Skeletal muscle tissue (tissue), 4 donors: ENCODE measurements around the gene AZU1. TPM values are rescaled to one million over a fixed set of nuclear protein-coding genes. Genes with fewer than 3 reads are reported as not detected.

Experiments
- H3K27ac ChIP-seq: one replicate; pipeline ENCODE4 v1.7.0; 2013; ENCODE audit warnings: mild to moderate bottlenecking, low read depth, low read length, inconsistent platforms
- H3K27me3 ChIP-seq, 3 donors: one replicate each; pipeline ENCODE4 v1.7.0; 2013; ENCODE audit warnings: low read length in 3 of 3; ENCODE audit not compliant: control insufficient read depth in 3 of 3, insufficient read depth in 3 of 3
- H3K36me3 ChIP-seq, 3 donors: one replicate each; pipeline ENCODE4 v1.7.0; 2013; ENCODE audit warnings: low read length in 3 of 3; ENCODE audit not compliant: control insufficient read depth in 3 of 3, insufficient read depth in 3 of 3
- H3K4me1 ChIP-seq, 3 donors: one replicate each; pipeline ENCODE4 v1.7.0; 2013; ENCODE audit warnings: low read length in 3 of 3, mild to moderate bottlenecking in 3 of 3; ENCODE audit not compliant: control insufficient read depth in 3 of 3, insufficient read depth in 3 of 3
- H3K4me3 ChIP-seq, 3 donors: one replicate each; pipeline ENCODE4 v1.7.0; 2013; ENCODE audit warnings: low read length in 3 of 3
- H3K9ac ChIP-seq, 3 donors: one replicate each; pipeline ENCODE4 v1.7.0; 2013; ENCODE audit warnings: low read length in 3 of 3, mild to moderate bottlenecking in 3 of 3, moderate library complexity in 2 of 3, low read depth in 1 of 3
- H3K9me3 ChIP-seq, 3 donors: one replicate each; pipeline ENCODE4 v1.7.0; 2013; ENCODE audit warnings: low read length in 3 of 3; ENCODE audit not compliant: control insufficient read depth in 3 of 3
- total RNA-seq: library from RNA; depleted of rRNA; stranded (reverse); fragments of >200 nt; gene quantifications from one replicate; pipeline ENCODE4 v1.2.3, GENCODE V29; 2014
- donor health status: Osteomylitis.

Gene AZU1
- total RNA-seq, 1 donor from 2014 or later: 2.6 TPM

- H3K4me3 ChIP-seq: peak overlapping the region; percentile 23 to 61 (median 59)
- H3K27me3 ChIP-seq: no peaks in the 10 kb centered on the region
- H3K9me3 ChIP-seq: no peaks in the 10 kb centered on the region
- peaks cover 41 to 44% (median 42%) of the 10 kb centered on the region in 3 donors for H3K36me3 ChIP-seq
- H3K4me1 ChIP-seq: peaks cover 55 to 61% (median 56%) of the 10 kb centered on the region in 3 donors
- peak overlapping the region; percentile 20 to 76 (median 50) for H3K9ac ChIP-seq
- peak overlapping the region; percentile 62 for H3K27ac ChIP-seq
Measured at GRCh38 chr19:802498-803098, 25.0 kb upstream of the AZU1 start.

GRCh38 chr19:803099-803561 lies 24.5 kb upstream of the AZU1 start:
- Histone ChIP-seq H3K27me3 (no peaks in the 10 kb centered on the region), H3K4me3 (peak overlapping the region in 1 of 3 donors; percentile 59), H3K27ac (peak overlapping the region; percentile 62), H3K9me3 (no peaks in the 10 kb centered on the region), H3K36me3 (peaks cover 46 to 49% (median 47%) of the 10 kb centered on the region in 3 donors), H3K9ac (peak overlapping the region in 1 of 3 donors; percentile 76), H3K4me1 (peaks cover 55 to 61% (median 56%) of the 10 kb centered on the region in 3 donors)

GRCh38 chr19:803686-804418 lies 23.8 kb upstream of the AZU1 start:
- Histone ChIP-seq H3K27ac (no peak overlapping the region), H3K9me3 (no peaks in the 10 kb centered on the region), H3K4me3 (no peak overlapping the region), H3K9ac (peak overlapping the region in 1 of 3 donors; percentile 40), H3K27me3 (no peaks in the 10 kb centered on the region), H3K36me3 (peaks cover 48 to 54% (median 50%) of the 10 kb centered on the region in 3 donors), H3K4me1 (peaks cover 49 to 54% (median 50%) of the 10 kb centered on the region in 3 donors)

DNA sequence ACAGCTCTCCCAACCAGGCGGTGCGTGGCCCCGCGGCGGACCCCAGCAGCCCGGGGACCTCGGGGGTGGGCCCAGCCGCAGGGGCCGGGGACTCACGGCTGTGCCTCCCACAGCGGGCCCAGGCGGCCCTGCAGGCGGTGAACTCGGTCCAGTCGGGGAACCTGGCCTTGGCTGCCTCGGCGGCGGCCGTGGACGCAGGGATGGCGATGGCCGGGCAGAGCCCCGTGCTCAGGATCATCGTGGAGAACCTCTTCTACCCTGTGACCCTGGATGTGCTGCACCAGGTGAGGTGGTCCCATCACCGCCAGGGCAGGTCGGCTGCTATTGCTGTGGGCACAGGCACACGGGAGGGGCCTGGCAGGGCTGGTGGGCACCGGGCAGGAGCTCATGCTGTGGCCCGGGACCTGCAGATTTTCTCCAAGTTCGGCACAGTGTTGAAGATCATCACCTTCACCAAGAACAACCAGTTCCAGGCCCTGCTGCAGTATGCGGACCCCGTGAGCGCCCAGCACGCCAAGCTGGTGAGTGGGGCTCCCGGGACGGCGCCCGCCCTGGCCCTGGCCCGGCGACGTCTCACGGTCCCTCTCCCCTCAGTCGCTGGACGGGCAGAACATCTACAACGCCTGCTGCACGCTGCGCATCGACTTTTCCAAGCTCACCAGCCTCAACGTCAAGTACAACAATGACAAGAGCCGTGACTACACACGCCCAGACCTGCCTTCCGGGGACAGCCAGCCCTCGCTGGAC lies 23.0 kb upstream of the AZU1 start:
- Histone ChIP-seq H3K27me3 (no peaks in the 10 kb centered on the region), H3K9ac (no peak overlapping the region), H3K27ac (no peak overlapping the region), H3K4me3 (no peak overlapping the region), H3K9me3 (no peaks in the 10 kb centered on the region), H3K4me1 (peaks cover 42 to 46% (median 43%) of the 10 kb centered on the region in 3 donors), H3K36me3 (peaks cover 46 to 59% (median 53%) of the 10 kb centered on the region in 3 donors)

- Histone ChIP-seq H3K9me3 (no peaks in the 10 kb centered on the region), H3K9ac (no peak overlapping the region), H3K27ac (no peak overlapping the region), H3K36me3 (peaks cover 50 to 59% (median 58%) of the 10 kb centered on the region in 3 donors), H3K27me3 (no peaks in the 10 kb centered on the region), H3K4me1 (peaks cover 36 to 41% (median 37%) of the 10 kb centered on the region in 3 donors), H3K4me3 (no peak overlapping the region)
Measured at GRCh38 chr19:805166-805551, 22.5 kb upstream of the AZU1 start.

DNA sequence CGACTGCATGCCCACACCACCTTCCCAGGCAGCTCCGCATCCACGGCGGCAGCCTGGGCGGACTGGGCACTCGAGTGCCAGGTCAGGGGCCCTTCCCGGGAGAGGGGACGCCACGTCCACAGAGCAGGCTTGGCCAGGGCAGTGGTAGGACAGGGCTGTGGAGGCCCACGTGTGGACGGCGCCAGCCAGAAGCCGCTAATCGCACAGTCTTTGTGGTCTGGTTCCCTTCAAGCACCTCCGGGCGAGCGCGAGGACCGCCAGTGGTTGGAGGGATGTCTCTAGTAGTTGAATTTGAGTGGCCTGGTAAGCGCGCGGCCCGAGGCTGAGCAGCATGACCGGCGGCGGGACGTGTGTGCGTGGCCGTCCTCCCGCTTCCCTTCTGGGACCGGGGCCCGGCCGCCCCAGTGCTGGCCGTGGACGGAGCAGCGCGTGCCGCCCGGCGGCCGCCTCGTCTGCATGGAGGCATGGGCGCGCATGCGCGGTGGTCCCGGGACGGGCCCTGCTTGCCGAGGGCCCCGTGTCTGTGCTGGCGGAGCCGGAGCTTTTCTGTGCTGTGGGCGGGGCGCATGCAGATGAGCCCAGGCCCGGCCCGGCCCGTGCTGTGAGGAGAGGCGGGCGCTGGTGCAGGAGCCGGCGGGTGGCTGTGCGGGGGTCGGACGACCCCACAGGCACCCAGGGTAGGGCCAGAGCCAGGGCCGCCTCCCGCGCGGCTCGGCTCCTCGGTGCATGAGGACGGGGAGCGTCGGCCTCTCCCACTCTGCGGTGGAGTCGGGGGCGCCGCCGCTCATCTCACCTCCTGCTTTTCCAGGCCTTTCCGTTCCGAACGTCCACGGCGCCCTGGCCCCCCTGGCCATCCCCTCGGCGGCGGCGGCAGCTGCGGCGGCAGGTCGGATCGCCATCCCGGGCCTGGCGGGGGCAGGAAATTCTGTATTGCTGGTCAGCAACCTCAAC lies 21.8 kb upstream of the AZU1 start:
- no peak overlapping the region for H3K27ac ChIP-seq
- no peaks in the 10 kb centered on the region for H3K9me3 ChIP-seq
- no peaks in the 10 kb centered on the region for H3K27me3 ChIP-seq
- H3K4me1 ChIP-seq: peaks cover 29 to 34% (median 30%) of the 10 kb centered on the region in 3 donors
- H3K36me3 ChIP-seq: peaks cover 53 to 63% (median 61%) of the 10 kb centered on the region in 3 donors
- no peak overlapping the region for H3K9ac ChIP-seq
- no peak overlapping the region for H3K4me3 ChIP-seq

GRCh38 chr19:806815-807421 lies 20.7 kb upstream of the AZU1 start:
- Histone ChIP-seq H3K27me3 (no peaks in the 10 kb centered on the region), H3K4me3 (no peak overlapping the region), H3K4me1 (peaks cover 19 to 24% (median 19%) of the 10 kb centered on the region in 3 donors), H3K36me3 (peaks cover 57 to 72% (median 70%) of the 10 kb centered on the region in 3 donors), H3K9ac (no peak overlapping the region), H3K27ac (no peak overlapping the region), H3K9me3 (no peaks in the 10 kb centered on the region)

- Histone ChIP-seq H3K9me3 (no peaks in the 10 kb centered on the region), H3K4me3 (no peak overlapping the region), H3K9ac (no peak overlapping the region), H3K36me3 (peaks cover 60 to 74% (median 70%) of the 10 kb centered on the region in 3 donors), H3K27ac (no peak overlapping the region), H3K4me1 (peaks cover 9 to 15% (median 10%) of the 10 kb centered on the region in 3 donors), H3K27me3 (no peaks in the 10 kb centered on the region)
Measured at GRCh38 chr19:807627-808422, 19.8 kb upstream of the AZU1 start.
